K562 (cell line): ENCODE data around the gene GCK. TPM values are rescaled to one million over a fixed set of nuclear protein-coding genes. Genes with fewer than 3 reads are reported as not detected.

Source experiments
- C11orf30 ChIP-seq: fragments of 450-650 bp; IDR thresholded peaks from 2 replicates; pipeline ENCODE4 v1.6.1; 2016; ENCODE audit warnings: low read depth, mild to moderate bottlenecking
- FOSL1 ChIP-seq: fragments of 200-800 bp; sonication (Bioruptor generic); conservative IDR thresholded peaks from 2 replicates; pipeline ENCODE4 v1.6.1; 2016; ENCODE audit warnings: missing genetic modification characterization, missing compliant biosample characterization
- KDM5B ChIP-seq: fragments of 200-600 bp; sonication (generic); IDR thresholded peaks from 2 replicates; pipeline ENCODE4 v1.6.1; 2012; ENCODE audit warnings: low read depth, mild to moderate bottlenecking, moderate library complexity, low read length, control low read depth, inconsistent platforms; ENCODE audit not compliant: insufficient replicate concordance
- MTA2 ChIP-seq: fragments of 450-650 bp; IDR thresholded peaks from 2 replicates; pipeline ENCODE4 v1.6.1; 2016; ENCODE audit warnings: low read depth
- POLR2A ChIP-seq: fragments of 450-650 bp; conservative IDR thresholded peaks from 2 replicates; pipeline ENCODE4 v1.6.1; 2016
- TRIM24 ChIP-seq, 2 experiments: fragments of 450-650 bp; IDR thresholded peaks; 2 replicates each; pipeline ENCODE4 v1.6.1; 2016
- ZC3H11A ChIP-seq: IDR thresholded peaks from 2 replicates; pipeline ENCODE4 v1.6.1; 2012; ENCODE audit warnings: low read depth, low read length, improper control_type of control experiment
- polyA plus RNA-seq, 8 experiments: library from polyadenylated mRNA; depleted of rRNA in 4 of 8; stranded (reverse) in 5 of 8; unstranded in 3 of 8; fragments of >200 nt; fragmentation: Nextera tagmentation in 2 of 8; fragmentation: Illumina TruSeq in 1 of 8; extraction: Ambion mirVana in 2 of 8; extraction: Trizol in 1 of 8; gene quantifications; 2 replicates each; pipeline versions ENCODE4 v1.2.1 to v1.2.3, GENCODE V29; 2011 to 2014; ENCODE audit warnings: inconsistent platforms in 1 of 8, missing spikeins in 1 of 8
- total RNA-seq, 7 experiments: library from RNA; depleted of rRNA in 6 of 7; stranded (reverse); fragments of >200 nt in 6 of 7; fragmentation: Illumina TruSeq in 2 of 7; extraction: Trizol in 2 of 7; gene quantifications; 2 replicates each; pipeline versions ENCODE4 v1.2.1 to v1.2.3, GENCODE V29; 2011 to 2021; ENCODE audit warnings: low replicate concordance in 1 of 7
- TF ChIP-seq, protein P1 (sequence below): fragments of 450-650 bp; IDR thresholded peaks from 2 replicates; pipeline ENCODE4 v1.6.1; 2014; ENCODE audit warnings: low read depth, mild to moderate bottlenecking, moderate library complexity, borderline replicate concordance
- TF ChIP-seq, protein P2 (sequence below), 2 experiments: fragments of 450-650 bp; formaldehyde crosslinking in 1 of 2; IDR thresholded peaks; 2 replicates each; pipeline versions ENCODE4 v1.4.0 to v1.6.1; 2014 to 2020; ENCODE audit warnings: mild to moderate bottlenecking in 2 of 2, borderline replicate concordance in 1 of 2, low read depth in 1 of 2
- TF ChIP-seq, protein P3 (sequence below): fragments of 450-650 bp; IDR thresholded peaks from 2 replicates; pipeline ENCODE4 v1.6.1; 2018; ENCODE audit not compliant: partially characterized antibody

The GCK gene
- total and polyA plus RNA-seq, 9 of the 15 experiments (the other 6 are each of a cell fraction or from before 2014, with no cell fraction given): 0.11 to 0.55 (median 0.16) TPM; not detected in 3

DNA sequence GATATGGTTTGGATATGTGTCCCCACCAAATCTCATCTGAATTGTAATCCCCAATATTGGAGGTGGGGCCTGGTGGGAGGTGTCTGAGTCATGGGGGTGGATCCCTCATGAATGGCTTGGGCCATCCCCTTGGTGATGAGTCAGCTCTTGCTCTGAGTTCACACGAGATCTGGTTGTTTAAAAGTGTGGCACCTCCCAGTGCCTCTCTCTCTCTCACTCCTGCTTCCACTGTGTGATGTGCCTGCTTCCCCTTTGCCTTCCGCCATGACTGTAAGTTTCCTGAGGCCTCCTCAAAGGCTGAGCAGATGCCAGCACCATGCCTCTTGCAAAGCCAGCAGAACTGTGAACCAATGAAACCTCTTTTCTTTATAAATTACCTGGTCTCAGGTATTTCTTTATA is 4.8 kb upstream of the GCK start (continued):
- TF ChIP-seq C11orf30 (peak; percentile 91), ZC3H11A (no peak), TRIM24 (IDR thresholded peaks at IDR 0.05) (peak in 1 of 2 experiments; percentile 54; a peak in 2 of 4 replicates), MTA2 (no peak), POLR2A (0 out of 2 replicates have a peak, but pooled peaks have one; percentile 35), KDM5B (peak; percentile 18), FOSL1 (tag) (peak; percentile 60)
- TF ChIP-seq, protein P1, sequence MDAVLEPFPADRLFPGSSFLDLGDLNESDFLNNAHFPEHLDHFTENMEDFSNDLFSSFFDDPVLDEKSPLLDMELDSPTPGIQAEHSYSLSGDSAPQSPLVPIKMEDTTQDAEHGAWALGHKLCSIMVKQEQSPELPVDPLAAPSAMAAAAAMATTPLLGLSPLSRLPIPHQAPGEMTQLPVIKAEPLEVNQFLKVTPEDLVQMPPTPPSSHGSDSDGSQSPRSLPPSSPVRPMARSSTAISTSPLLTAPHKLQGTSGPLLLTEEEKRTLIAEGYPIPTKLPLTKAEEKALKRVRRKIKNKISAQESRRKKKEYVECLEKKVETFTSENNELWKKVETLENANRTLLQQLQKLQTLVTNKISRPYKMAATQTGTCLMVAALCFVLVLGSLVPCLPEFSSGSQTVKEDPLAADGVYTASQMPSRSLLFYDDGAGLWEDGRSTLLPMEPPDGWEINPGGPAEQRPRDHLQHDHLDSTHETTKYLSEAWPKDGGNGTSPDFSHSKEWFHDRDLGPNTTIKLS: no peak
- TF ChIP-seq, protein P2, sequence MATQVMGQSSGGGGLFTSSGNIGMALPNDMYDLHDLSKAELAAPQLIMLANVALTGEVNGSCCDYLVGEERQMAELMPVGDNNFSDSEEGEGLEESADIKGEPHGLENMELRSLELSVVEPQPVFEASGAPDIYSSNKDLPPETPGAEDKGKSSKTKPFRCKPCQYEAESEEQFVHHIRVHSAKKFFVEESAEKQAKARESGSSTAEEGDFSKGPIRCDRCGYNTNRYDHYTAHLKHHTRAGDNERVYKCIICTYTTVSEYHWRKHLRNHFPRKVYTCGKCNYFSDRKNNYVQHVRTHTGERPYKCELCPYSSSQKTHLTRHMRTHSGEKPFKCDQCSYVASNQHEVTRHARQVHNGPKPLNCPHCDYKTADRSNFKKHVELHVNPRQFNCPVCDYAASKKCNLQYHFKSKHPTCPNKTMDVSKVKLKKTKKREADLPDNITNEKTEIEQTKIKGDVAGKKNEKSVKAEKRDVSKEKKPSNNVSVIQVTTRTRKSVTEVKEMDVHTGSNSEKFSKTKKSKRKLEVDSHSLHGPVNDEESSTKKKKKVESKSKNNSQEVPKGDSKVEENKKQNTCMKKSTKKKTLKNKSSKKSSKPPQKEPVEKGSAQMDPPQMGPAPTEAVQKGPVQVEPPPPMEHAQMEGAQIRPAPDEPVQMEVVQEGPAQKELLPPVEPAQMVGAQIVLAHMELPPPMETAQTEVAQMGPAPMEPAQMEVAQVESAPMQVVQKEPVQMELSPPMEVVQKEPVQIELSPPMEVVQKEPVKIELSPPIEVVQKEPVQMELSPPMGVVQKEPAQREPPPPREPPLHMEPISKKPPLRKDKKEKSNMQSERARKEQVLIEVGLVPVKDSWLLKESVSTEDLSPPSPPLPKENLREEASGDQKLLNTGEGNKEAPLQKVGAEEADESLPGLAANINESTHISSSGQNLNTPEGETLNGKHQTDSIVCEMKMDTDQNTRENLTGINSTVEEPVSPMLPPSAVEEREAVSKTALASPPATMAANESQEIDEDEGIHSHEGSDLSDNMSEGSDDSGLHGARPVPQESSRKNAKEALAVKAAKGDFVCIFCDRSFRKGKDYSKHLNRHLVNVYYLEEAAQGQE (IDR thresholded peaks at IDR 0.05; ENCODE audit: borderline replicate concordance): no peak
- TF ChIP-seq, protein P2 (CRISPR knock-in tag; IDR thresholded peaks at IDR 0.05; ENCODE audit: low read depth): no peak
- TF ChIP-seq, protein P3, sequence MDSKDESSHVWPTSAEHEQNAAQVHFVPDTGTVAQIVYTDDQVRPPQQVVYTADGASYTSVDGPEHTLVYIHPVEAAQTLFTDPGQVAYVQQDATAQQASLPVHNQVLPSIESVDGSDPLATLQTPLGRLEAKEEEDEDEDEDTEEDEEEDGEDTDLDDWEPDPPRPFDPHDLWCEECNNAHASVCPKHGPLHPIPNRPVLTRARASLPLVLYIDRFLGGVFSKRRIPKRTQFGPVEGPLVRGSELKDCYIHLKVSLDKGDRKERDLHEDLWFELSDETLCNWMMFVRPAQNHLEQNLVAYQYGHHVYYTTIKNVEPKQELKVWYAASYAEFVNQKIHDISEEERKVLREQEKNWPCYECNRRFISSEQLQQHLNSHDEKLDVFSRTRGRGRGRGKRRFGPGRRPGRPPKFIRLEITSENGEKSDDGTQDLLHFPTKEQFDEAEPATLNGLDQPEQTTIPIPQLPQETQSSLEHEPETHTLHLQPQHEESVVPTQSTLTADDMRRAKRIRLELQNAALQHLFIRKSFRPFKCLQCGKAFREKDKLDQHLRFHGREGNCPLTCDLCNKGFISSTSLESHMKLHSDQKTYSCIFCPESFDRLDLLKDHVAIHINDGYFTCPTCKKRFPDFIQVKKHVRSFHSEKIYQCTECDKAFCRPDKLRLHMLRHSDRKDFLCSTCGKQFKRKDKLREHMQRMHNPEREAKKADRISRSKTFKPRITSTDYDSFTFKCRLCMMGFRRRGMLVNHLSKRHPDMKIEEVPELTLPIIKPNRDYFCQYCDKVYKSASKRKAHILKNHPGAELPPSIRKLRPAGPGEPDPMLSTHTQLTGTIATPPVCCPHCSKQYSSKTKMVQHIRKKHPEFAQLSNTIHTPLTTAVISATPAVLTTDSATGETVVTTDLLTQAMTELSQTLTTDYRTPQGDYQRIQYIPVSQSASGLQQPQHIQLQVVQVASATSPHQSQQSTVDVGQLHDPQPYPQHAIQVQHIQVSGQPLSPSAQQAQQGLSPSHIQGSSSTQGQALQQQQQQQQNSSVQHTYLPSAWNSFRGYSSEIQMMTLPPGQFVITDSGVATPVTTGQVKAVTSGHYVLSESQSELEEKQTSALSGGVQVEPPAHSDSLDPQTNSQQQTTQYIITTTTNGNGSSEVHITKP: no peak
